GM21367 (cell line): Measurements from ENCODE around the gene RAB44.

Experiments
- ATAC-seq: cut with Tn5 transposase; IDR thresholded peaks from one replicate; pipeline ENCODE4 v1.9.1; 2021; ENCODE audit not compliant: unreplicated experiment

Gene RAB44

GRCh38 chr6:36727505-36728021 is 29.9 kb downstream of the RAB44 start:
- ATAC-seq: no peak

- ATAC-seq: no peak
Measured at GRCh38 chr6:36728289-36729160, 30.9 kb downstream of the RAB44 start.

GRCh38 chr6:36729161-36729524 is 31.5 kb downstream of the RAB44 start:
- no peak for ATAC-seq

GRCh38 chr6:36730424-36731380 is 33.1 kb downstream of the RAB44 start:
- ATAC-seq: no peak

GRCh38 chr6:36731622-36732310 is 34.1 kb downstream of the RAB44 start:
- ATAC-seq: no peak

GRCh38 chr6:36733300-36733699 is 35.7 kb downstream of the RAB44 start:
- no peak for ATAC-seq

- ATAC-seq: no peak
Measured at GRCh38 chr6:36734486-36735060, 36.9 kb downstream of the RAB44 start.

- ATAC-seq: no peak
Measured at GRCh38 chr6:36735110-36736071, 37.8 kb downstream of the RAB44 start.

- ATAC-seq: no peak
Measured at GRCh38 chr6:36737043-36737785, 39.6 kb downstream of the RAB44 start.

GRCh38 chr6:36738108-36738507 is 40.5 kb downstream of the RAB44 start:
- no peak for ATAC-seq

- ATAC-seq: no peak
Measured at GRCh38 chr6:36739947-36740817, 42.6 kb downstream of the RAB44 start.

GRCh38 chr6:36740818-36741179 is 43.2 kb downstream of the RAB44 start:
- ATAC-seq: no peak

GRCh38 chr6:36742146-36742545 is 44.5 kb downstream of the RAB44 start:
- ATAC-seq: no peak

- ATAC-seq: no peak
Measured at GRCh38 chr6:36743032-36743431, 45.4 kb downstream of the RAB44 start.

- ATAC-seq: no peak
Measured at GRCh38 chr6:36743538-36744303, 46.1 kb downstream of the RAB44 start.

GRCh38 chr6:36744304-36744673 is 46.7 kb downstream of the RAB44 start:
- no peak for ATAC-seq

GRCh38 chr6:36745283-36745682 is 47.7 kb downstream of the RAB44 start:
- no peak for ATAC-seq
